MM.1S (cell line): Measurements from ENCODE around the gene CCL28.

Experiments
- DNase-seq: peaks from one replicate; pipeline ENCODE4 v3.0.0-alpha.2; 2015
- H2AFZ ChIP-seq: fragments of 300-600 bp; sonication (generic); 2 replicates; pipeline ENCODE4 v1.6.0; 2016; ENCODE audit warnings: antibody characterized with exemption, low read length
- H3F3A ChIP-seq: fragments of 300-600 bp; sonication (generic); 2 replicates; pipeline ENCODE4 v1.6.1; 2016; ENCODE audit warnings: mild to moderate bottlenecking, antibody characterized with exemption, low read length, moderate library complexity, mixed read lengths; ENCODE audit not compliant: insufficient read depth
- H3K27ac ChIP-seq: fragments of 300-600 bp; sonication (generic); 2 replicates; pipeline ENCODE4 v1.5.1; 2016; ENCODE audit warnings: mild to moderate bottlenecking, low read length
- H3K27me3 ChIP-seq: fragments of 300-600 bp; sonication (generic); replicated peaks from 2 replicates; pipeline ENCODE4 v1.6.0; 2016; ENCODE audit warnings: low read length; ENCODE audit not compliant: insufficient read depth
- H3K36me3 ChIP-seq: fragments of 300-600 bp; sonication (generic); replicated peaks from 2 replicates; pipeline ENCODE4 v1.6.1; 2016; ENCODE audit warnings: mild to moderate bottlenecking, low read length, mixed read lengths; ENCODE audit not compliant: insufficient read depth
- H3K4me1 ChIP-seq: fragments of 300-600 bp; sonication (generic); 2 replicates; pipeline ENCODE4 v1.6.1; 2016; ENCODE audit warnings: low read length, mixed read lengths
- H3K4me2 ChIP-seq: fragments of 300-600 bp; sonication (generic); 2 replicates; pipeline ENCODE4 v1.6.0; 2016; ENCODE audit warnings: low read depth, low read length
- H3K4me3 ChIP-seq: fragments of 300-600 bp; sonication (generic); 2 replicates; pipeline ENCODE4 v1.5.1; 2016; ENCODE audit warnings: low read length, mixed read lengths
- H3K79me2 ChIP-seq: fragments of 300-600 bp; sonication (generic); 2 replicates; pipeline ENCODE4 v1.6.1; 2016; ENCODE audit warnings: mixed run types, low read length, mixed read lengths
- H3K9ac ChIP-seq: fragments of 300-600 bp; sonication (generic); 2 replicates; pipeline ENCODE4 v1.6.1; 2016; ENCODE audit warnings: low read length, mixed read lengths
- H3K9me2 ChIP-seq: fragments of 300-600 bp; sonication (generic); replicated peaks from 2 replicates; pipeline ENCODE4 v1.6.1; 2016; ENCODE audit warnings: mild to moderate bottlenecking, low read length, mixed read lengths; ENCODE audit not compliant: insufficient read depth
- H3K9me3 ChIP-seq: fragments of 300-600 bp; sonication (generic); replicated peaks from 2 replicates; pipeline ENCODE4 v1.6.1; 2016; ENCODE audit warnings: mild to moderate bottlenecking, low read length, mixed read lengths; ENCODE audit not compliant: insufficient read depth
- H4K20me1 ChIP-seq: fragments of 300-600 bp; sonication (generic); 2 replicates; pipeline ENCODE4 v1.6.1; 2016; ENCODE audit warnings: mild to moderate bottlenecking, low read length, moderate library complexity, mixed read lengths; ENCODE audit not compliant: insufficient read depth
- CTCF ChIP-seq: fragments of 300-600 bp; sonication (generic); IDR thresholded peaks from 2 replicates; pipeline ENCODE4 v1.5.1; 2016; ENCODE audit warnings: antibody characterized with exemption, low read length, mixed read lengths
- EZH2 ChIP-seq: fragments of 300-600 bp; sonication (generic); optimal IDR thresholded peaks from 2 replicates; pipeline ENCODE3; 2017; ENCODE audit warnings: low read depth, mild to moderate bottlenecking, antibody characterized with exemption, low read length, mixed read lengths
- EZH2phosphoT487 ChIP-seq: fragments of 300-600 bp; sonication (generic); IDR thresholded peaks from 2 replicates; pipeline ENCODE4 v1.6.1; 2018; ENCODE audit warnings: antibody characterized with exemption, low read length

The CCL28 gene

GRCh38 chr5:43357878-43358281 lies 54.3 kb downstream of the CCL28 start:
- TF ChIP-seq CTCF: no peak
- TF ChIP-seq EZH2phosphoT487: no peak
- TF ChIP-seq EZH2: no peak
- H2AFZ ChIP-seq: no peak overlapping the region

GRCh38 chr5:43357067-43357466 lies 55.1 kb downstream of the CCL28 start:
- no peaks in the 10 kb centered on the region for H3K79me2 ChIP-seq
- no peaks in the 10 kb centered on the region for H3K27me3 ChIP-seq
- H3K27ac ChIP-seq: no peak overlapping the region
- H3K9me3 ChIP-seq: no peaks in the 10 kb centered on the region
- no peak overlapping the region for H3K4me2 ChIP-seq
- no peaks in the 10 kb centered on the region for H3K9me2 ChIP-seq
- no peaks in the 10 kb centered on the region for H4K20me1 ChIP-seq
- H3F3A ChIP-seq: no peaks in the 10 kb centered on the region
- TF ChIP-seq CTCF (no peak), EZH2 (no peak), EZH2phosphoT487 (no peak)
- H2AFZ ChIP-seq: no peak overlapping the region
- H3K4me3 ChIP-seq: no peak overlapping the region
- no peak overlapping the region for H3K9ac ChIP-seq
- H3K4me1 ChIP-seq: no peaks in the 10 kb centered on the region
- no peak for DNase-seq
- H3K36me3 ChIP-seq: no peaks in the 10 kb centered on the region

More at GRCh38 chr5:43357878-43358281, 54.3 kb downstream of the CCL28 start:
- Histone ChIP-seq H4K20me1 (no peaks in the 10 kb centered on the region), H3K9ac (no peak overlapping the region), H3K9me2 (no peaks in the 10 kb centered on the region), H3K27me3 (no peaks in the 10 kb centered on the region), H3F3A (no peaks in the 10 kb centered on the region), H3K4me3 (no peak overlapping the region), H3K79me2 (no peaks in the 10 kb centered on the region), H3K4me1 (no peaks in the 10 kb centered on the region), H3K4me2 (no peak overlapping the region), H3K27ac (no peak overlapping the region), H3K9me3 (no peaks in the 10 kb centered on the region), H3K36me3 (no peaks in the 10 kb centered on the region)
- no peak for DNase-seq

- Histone ChIP-seq H3K4me2 (no peak overlapping the region), H3K36me3 (no peaks in the 10 kb centered on the region), H2AFZ (no peak overlapping the region), H3K9me2 (no peaks in the 10 kb centered on the region), H3K27me3 (no peaks in the 10 kb centered on the region), H3K4me1 (no peaks in the 10 kb centered on the region), H3K9me3 (no peaks in the 10 kb centered on the region), H4K20me1 (no peaks in the 10 kb centered on the region), H3K9ac (no peak overlapping the region), H3F3A (no peaks in the 10 kb centered on the region), H3K79me2 (no peaks in the 10 kb centered on the region), H3K27ac (no peak overlapping the region), H3K4me3 (no peak overlapping the region)
- TF ChIP-seq EZH2 (no peak), EZH2phosphoT487 (no peak), CTCF (no peak)
- DNase-seq: no peak
Measured at GRCh38 chr5:43354774-43355173, 57.4 kb downstream of the CCL28 start.
